ENCODE results near the gene GCLM.
A peak's percentile ranks its signal among the peaks of the same experiment; 100 is the strongest.

The GCLM gene

GRCh38 chr1:93878889-93879586, 30.2 kb downstream of the GCLM start, which contains the start of gene DNTTIP2:
Gene DNTTIP2 (minus strand): TSS chr1:93879206. CDS start chr1:93879148, 58 bp downstream.
- no peaks in the 10 kb centered on the region for H3K27me3 ChIP-seq
- no peaks in the 10 kb centered on the region for H3K9me3 ChIP-seq
- TF ChIP-seq CTCF (IDR thresholded peaks at IDR 0.05; ENCODE audit: low read depth, low read length), result no peak
- peak; percentile 83 for DNase-seq
- H3K36me3 ChIP-seq, result peaks cover 18% of the 10 kb centered on the region
- H3K4me1 ChIP-seq, result no peaks in the 10 kb centered on the region
- peak within 1 kb of the TSS; percentile 98 for H3K4me3 ChIP-seq (ENCODE audit: low read depth, low read length)

- Histone ChIP-seq H3K27me3 (no peaks in the 10 kb centered on the region), H3K9me3 (no peaks in the 10 kb centered on the region), H3K4me1 (no peaks in the 10 kb centered on the region), H3K4me3 (ENCODE audit: low read depth, low read length) (peak overlapping the region; percentile 98), H3K36me3 (peaks cover 22% of the 10 kb centered on the region)
- DNase-seq, result no peak
- TF ChIP-seq CTCF (IDR thresholded peaks at IDR 0.05; ENCODE audit: low read depth, low read length), result no peak
Measured at GRCh38 chr1:93878501-93878888, 30.7 kb downstream of the GCLM start.

- DNase-seq, result no peak
- H3K36me3 ChIP-seq, result peaks cover 22% of the 10 kb centered on the region
- H3K9me3 ChIP-seq, result no peaks in the 10 kb centered on the region
- no peaks in the 10 kb centered on the region for H3K4me1 ChIP-seq
- TF ChIP-seq CTCF (IDR thresholded peaks at IDR 0.05; ENCODE audit: low read depth, low read length), result no peak
- peak overlapping the region; percentile 98; the same call in 1 of the 2 replicates for H3K4me3 ChIP-seq (ENCODE audit: low read depth, low read length)
- no peaks in the 10 kb centered on the region for H3K27me3 ChIP-seq
Measured at GRCh38 chr1:93877529-93877928, 31.7 kb downstream of the GCLM start.

- DNase-seq, result no peak
- H3K4me3 ChIP-seq (ENCODE audit: low read depth, low read length), result no peak overlapping the region; the same call in 1 of the 2 replicates
- H3K36me3 ChIP-seq, result peaks cover 35% of the 10 kb centered on the region
- H3K9me3 ChIP-seq, result no peaks in the 10 kb centered on the region
- no peak for TF ChIP-seq CTCF (IDR thresholded peaks at IDR 0.05; ENCODE audit: low read depth, low read length)
- no peaks in the 10 kb centered on the region for H3K4me1 ChIP-seq
- no peaks in the 10 kb centered on the region for H3K27me3 ChIP-seq
Measured at GRCh38 chr1:93876244-93876643, 33.0 kb downstream of the GCLM start.

- Histone ChIP-seq H3K4me1 (no peaks in the 10 kb centered on the region), H3K36me3 (peaks cover 50% of the 10 kb centered on the region), H3K27me3 (no peaks in the 10 kb centered on the region), H3K4me3 (ENCODE audit: low read depth, low read length) (no peak overlapping the region), H3K9me3 (no peaks in the 10 kb centered on the region)
- DNase-seq, result no peak
- peak; percentile 48 for TF ChIP-seq CTCF (IDR thresholded peaks at IDR 0.05; ENCODE audit: low read depth, low read length)
Measured at GRCh38 chr1:93874025-93874651, 35.1 kb downstream of the GCLM start.

- no peak for DNase-seq
- Histone ChIP-seq H3K9me3 (no peaks in the 10 kb centered on the region), H3K4me3 (ENCODE audit: low read depth, low read length) (no peak overlapping the region), H3K4me1 (no peaks in the 10 kb centered on the region), H3K36me3 (peaks cover 44% of the 10 kb centered on the region), H3K27me3 (no peaks in the 10 kb centered on the region)
- TF ChIP-seq CTCF (IDR thresholded peaks at IDR 0.05; ENCODE audit: low read depth, low read length), result no peak
Measured at GRCh38 chr1:93871366-93871765, 37.9 kb downstream of the GCLM start.
